GM12878 (cell line): ENCODE results near the gene TTC23.

Experiments used
- CTCF ChIP-seq, 3 experiments: IDR thresholded peaks in 2 of 3; conservative IDR thresholded peaks in 1 of 3; 2 replicates each; pipeline ENCODE4 v1.5.1; 2011; ENCODE audit warnings: low read depth in 3 of 3, low read length in 3 of 3, mild to moderate bottlenecking in 3 of 3, control low read depth in 2 of 3, moderate library complexity in 2 of 3, inconsistent platforms in 1 of 3, mixed read lengths in 1 of 3; ENCODE audit not compliant: control insufficient read depth in 2 of 3, insufficient read depth in 1 of 3; ENCODE audit errors: extremely low read depth in 1 of 3
- EP300 ChIP-seq, 2 experiments: fragments of 150-350 bp in 1 of 2; IDR thresholded peaks; 2 replicates each; pipeline ENCODE4 v1.6.1; 2011 to 2012; ENCODE audit warnings: low read depth in 2 of 2, low read length in 2 of 2, borderline replicate concordance in 1 of 2, improper control_type of control experiment in 1 of 2, inconsistent platforms in 1 of 2; ENCODE audit not compliant: control insufficient read depth in 1 of 2
- HDAC6 ChIP-seq: fragments of 200-600 bp; sonication (generic); IDR thresholded peaks from one replicate; pipeline ENCODE4 v1.8.0; 2017; ENCODE audit warnings: antibody characterized with exemption; ENCODE audit not compliant: unreplicated experiment
- JUNB ChIP-seq: IDR thresholded peaks from 2 replicates; pipeline ENCODE4 v1.6.1; 2016; ENCODE audit warnings: antibody characterized with exemption, mild to moderate bottlenecking
- MYC ChIP-seq: IDR thresholded peaks from 2 replicates; pipeline ENCODE4 v1.6.1; 2011; ENCODE audit warnings: mild to moderate bottlenecking, low read length, moderate library complexity, inconsistent platforms; ENCODE audit not compliant: insufficient read depth, insufficient replicate concordance, insufficient read length, severe bottlenecking
- POLR2A ChIP-seq: IDR thresholded peaks from 2 replicates; pipeline ENCODE4 v1.6.1; 2011; ENCODE audit warnings: low read depth, mild to moderate bottlenecking, low read length
- POLR2AphosphoS5 ChIP-seq: IDR thresholded peaks from 2 replicates; pipeline ENCODE4 v1.6.1; 2011; ENCODE audit warnings: mild to moderate bottlenecking, low read length, inconsistent platforms
- RAD51 ChIP-seq: fragments of 450-650 bp; IDR thresholded peaks from 2 replicates; pipeline ENCODE4 v1.6.1; 2016; ENCODE audit warnings: moderate library complexity, mild to moderate bottlenecking, inconsistent platforms
- REST ChIP-seq: IDR thresholded peaks from 2 replicates; pipeline ENCODE4 v1.6.1; 2012; ENCODE audit warnings: mild to moderate bottlenecking, low read depth, low read length
- RFX5 ChIP-seq: IDR thresholded peaks from 2 replicates; pipeline ENCODE4 v1.6.1; 2011; ENCODE audit warnings: low read depth, low read length, improper control_type of control experiment
- ZBTB11 ChIP-seq: fragments of 450-650 bp; formaldehyde crosslinking; IDR thresholded peaks from 2 replicates; pipeline ENCODE4 v1.5.0; 2022; ENCODE audit warnings: mild to moderate bottlenecking, missing genetic modification characterization
- ZBTB4 ChIP-seq: fragments of 450-650 bp; formaldehyde crosslinking; IDR thresholded peaks from 2 replicates; pipeline ENCODE4 v1.4.0; 2022; ENCODE audit warnings: mild to moderate bottlenecking, moderate library complexity

GRCh38 chr15:99153026-99153535 lies 96.3 kb downstream of the TTC23 start:
- no peak for TF ChIP-seq MYC
- TF ChIP-seq HDAC6, result no peak
- TF ChIP-seq EP300 (IDR thresholded peaks at IDR 0.05; ENCODE audit: borderline replicate concordance in 1 of 2, control insufficient read depth in 1 of 2, low read depth in 2 of 2, low read length in 2 of 2), result no peak
- no peak for TF ChIP-seq CTCF (IDR thresholded peaks at IDR 0.05 in 2 of 3, conservative IDR thresholded peaks at IDR 0.05 in 1 of 3; ENCODE audit: control insufficient read depth in 2 of 3, extremely low read depth in 1 of 3, insufficient read depth in 1 of 3, low read depth in 3 of 3, low read length in 3 of 3)
- TF ChIP-seq POLR2AphosphoS5, result no peak
- TF ChIP-seq REST, result no peak
- TF ChIP-seq ZBTB11 (CRISPR knock-in tag), result no peak
- no peak for TF ChIP-seq RAD51
- TF ChIP-seq POLR2A, result no peak
- TF ChIP-seq JUNB, result no peak
- no peak for TF ChIP-seq ZBTB4 (CRISPR knock-in tag)
- TF ChIP-seq RFX5, result no peak
